HEK293T (cell line): ENCODE data around the gene CNOT1.

Experiments used
- CTCF ChIA-PET: fragments of 350-600 bp; formaldehyde crosslinking; extraction: SDS; loops from one replicate; lab custom pipeline; 2021; ENCODE audit warnings: antibody characterized with exemption, inconsistent platforms; lab: Yijun Ruan, JAX
- POLR2A ChIA-PET: fragments of 350-600 bp; formaldehyde crosslinking; extraction: SDS; loops from one replicate; lab custom pipeline; 2020; ENCODE audit warnings: antibody characterized with exemption, inconsistent platforms; lab: Yijun Ruan, JAX
- DNase-seq: peaks from one replicate; pipeline ENCODE4 v3.0.0; 2012; ENCODE audit warnings: mixed read lengths; ENCODE audit errors: extremely low spot score
- ARNT ChIP-seq: fragments of 450-650 bp; IDR thresholded peaks from 2 replicates; pipeline ENCODE4 v1.6.1; 2017; ENCODE audit warnings: mild to moderate bottlenecking
- BHLHE40 ChIP-seq: fragments of 450-650 bp; IDR thresholded peaks from 2 replicates; pipeline ENCODE4 v1.6.1; 2016; ENCODE audit warnings: mild to moderate bottlenecking, moderate library complexity, borderline replicate concordance
- CTBP1 ChIP-seq: fragments of 450-650 bp; IDR thresholded peaks from 2 replicates; pipeline ENCODE4 v1.6.1; 2016; ENCODE audit warnings: borderline replicate concordance
- FOXM1 ChIP-seq: fragments of 450-650 bp; IDR thresholded peaks from 2 replicates; pipeline ENCODE4 v1.6.1; 2017; ENCODE audit warnings: mild to moderate bottlenecking, borderline replicate concordance
- L3MBTL2 ChIP-seq: fragments of 450-650 bp; conservative IDR thresholded peaks from 2 replicates; pipeline ENCODE4 v1.6.1; 2016; ENCODE audit warnings: mild to moderate bottlenecking
- SUZ12 ChIP-seq: fragments of 450-650 bp; IDR thresholded peaks from 2 replicates; pipeline ENCODE4 v1.6.1; 2016; ENCODE audit warnings: mild to moderate bottlenecking
- TARDBP ChIP-seq: fragments of 450-650 bp; IDR thresholded peaks from 2 replicates; pipeline ENCODE4 v1.6.1; 2016
- ZNF384 ChIP-seq: fragments of 450-650 bp; IDR thresholded peaks from 2 replicates; pipeline ENCODE4 v1.6.1; 2016

Gene CNOT1

DNA sequence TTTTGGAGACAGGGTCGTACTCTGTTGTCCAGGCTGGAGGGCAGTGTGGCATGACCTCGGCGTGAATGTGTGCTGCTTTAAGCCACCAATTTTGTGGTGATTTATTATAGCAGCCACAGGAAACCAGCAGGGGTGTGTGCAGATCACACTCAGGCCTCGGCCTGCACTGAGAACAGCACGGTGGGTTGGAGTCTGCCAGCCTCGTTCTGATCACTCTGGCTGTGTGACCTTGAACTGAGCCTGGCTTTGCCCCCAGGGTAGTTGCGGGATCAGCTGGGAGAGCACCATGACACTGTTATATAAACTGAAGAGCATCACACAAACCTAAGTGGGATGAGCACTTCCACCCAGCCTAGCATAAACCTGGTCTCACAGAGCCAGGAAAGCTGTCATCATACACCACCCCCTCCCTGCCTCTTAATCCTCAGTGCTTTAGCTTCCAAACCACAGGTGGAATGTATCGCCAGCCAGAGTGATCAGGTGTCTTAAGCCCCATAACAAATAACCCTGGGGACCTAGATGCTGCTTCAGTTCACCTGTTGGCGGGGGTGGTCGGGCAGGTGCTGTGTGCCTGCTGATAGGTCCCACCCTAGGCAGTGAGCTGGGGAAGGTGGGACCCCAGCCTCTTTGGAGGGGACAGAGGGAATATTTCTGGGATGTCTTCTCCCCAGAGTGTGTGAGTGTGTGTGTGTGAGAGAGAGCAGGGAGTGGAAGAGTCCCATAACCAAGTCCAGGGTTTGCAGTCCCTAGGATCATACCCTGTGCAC, 158.2 kb downstream of the CNOT1 start:
- no peak for DNase-seq
- TF ChIP-seq ZNF384 (no peak), ARNT (no peak), L3MBTL2 (no peak), BHLHE40 (no peak), FOXM1 (no peak), TARDBP (no peak), SUZ12 (no peak), CTBP1 (no peak)
- POLR2A ChIA-PET: no interaction called here
- CTCF ChIA-PET: interaction anchor here (0.6 to 1.0 kb wide), 2 partner anchors 16 to 264 kb away, joined by 3 read pairs; no protein-coding TSS in a partner anchor
